ENCODE results near the gene SPTBN5.

DNA sequence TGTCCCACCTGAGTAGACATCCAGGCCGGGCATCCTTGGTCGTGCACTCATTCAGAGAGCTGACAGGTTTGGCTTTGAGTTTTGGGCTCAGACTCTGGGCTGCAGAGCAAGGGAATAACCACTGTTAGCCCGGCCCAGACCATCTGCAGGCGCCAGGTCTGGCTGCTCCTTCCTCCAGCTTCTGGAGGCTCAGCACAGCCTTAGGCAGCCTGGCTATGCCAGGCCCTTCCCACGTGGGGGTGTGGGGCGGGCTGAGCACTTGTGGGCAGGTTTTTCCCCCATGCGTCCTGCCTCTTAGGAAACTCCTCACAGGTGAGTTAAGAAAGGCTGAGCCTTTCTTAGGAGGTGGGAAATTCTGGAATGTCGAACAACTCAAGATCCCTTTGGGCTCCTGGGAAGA is 44.0 kb downstream of the SPTBN5 start:
- TF ChIP-seq CTCF (IDR thresholded peaks at IDR 0.05) = no peak
- no peak for TF ChIP-seq POLR2A (IDR thresholded peaks at IDR 0.05)
